AG04450 (cell line): Measurements from ENCODE around the gene ADAM12. TPM values are rescaled to one million over a fixed set of nuclear protein-coding genes. Genes with fewer than 3 reads are reported as not detected.

ENCODE experiments used
- CTCF ChIA-PET: fragments of 300-600, 350-600 bp; formaldehyde crosslinking; extraction: SDS; loops from one replicate; lab custom pipeline; 2022; ENCODE audit warnings: antibody characterized with exemption, inconsistent platforms; lab: Charles Lee
- POLR2A ChIA-PET: fragments of 350-600 bp; formaldehyde crosslinking; extraction: SDS; loops from one replicate; lab custom pipeline; 2021; ENCODE audit warnings: antibody characterized with exemption, inconsistent platforms; lab: Yijun Ruan, JAX
- DNase-seq: peaks from one replicate; pipeline ENCODE4 v3.0.0-alpha.2; 2011; ENCODE audit warnings: low read depth, low spot score
- H3K27ac ChIP-seq: one replicate; pipeline ENCODE4 v1.5.1; 2012; ENCODE audit warnings: low read depth, low read length, control low read depth
- H3K27me3 ChIP-seq: one replicate; pipeline ENCODE4 v1.6.0; 2012; ENCODE audit warnings: low read length; ENCODE audit not compliant: control insufficient read depth, insufficient read depth
- H3K4me3 ChIP-seq: 2 replicates; pipeline ENCODE4 v1.5.1; 2011; ENCODE audit warnings: mild to moderate bottlenecking, low read depth, low read length, control low read depth
- H3K9me3 ChIP-seq: 2 replicates; pipeline ENCODE4 v1.5.1; 2012; ENCODE audit warnings: low read length; ENCODE audit not compliant: control insufficient read depth, insufficient read depth
- CTCF ChIP-seq: IDR thresholded peaks from 2 replicates; pipeline ENCODE4 v1.5.1; 2011; ENCODE audit warnings: low read depth, low read length, control low read depth, inconsistent platforms
- polyA plus RNA-seq: library from polyadenylated mRNA; depleted of rRNA; stranded (reverse); fragments of >200 nt; gene quantifications from 2 replicates; pipeline ENCODE4 v1.2.3, GENCODE V29; 2011

ADAM12 gene
- polyA plus RNA-seq, 1 experiment: 8.0 TPM

- no peak overlapping the region for H3K4me3 ChIP-seq
- no peak for TF ChIP-seq CTCF
- CTCF ChIA-PET: no interaction called here
- no peak for DNase-seq
- POLR2A ChIA-PET: no interaction called here
- no peaks in the 10 kb centered on the region for H3K27me3 ChIP-seq
- H3K9me3 ChIP-seq: no peaks in the 10 kb centered on the region
- H3K27ac ChIP-seq: no peak overlapping the region
Observed at GRCh38 chr10:126109893-126110292, 278.4 kb downstream of the ADAM12 start.

GRCh38 chr10:126108693-126109092, 279.6 kb downstream of the ADAM12 start:
- no peak overlapping the region for H3K4me3 ChIP-seq
- no peak for TF ChIP-seq CTCF
- H3K27me3 ChIP-seq: no peaks in the 10 kb centered on the region
- no peaks in the 10 kb centered on the region for H3K9me3 ChIP-seq
- POLR2A ChIA-PET: no interaction called here
- H3K27ac ChIP-seq: no peak overlapping the region
- CTCF ChIA-PET: interaction anchor here (0.5 to 0.9 kb wide), 2 partner anchors 251 to 395 kb away, joined by 3 to 4 read pairs; no protein-coding TSS in a partner anchor
- no peak for DNase-seq

- CTCF ChIA-PET: no interaction called here
Observed at GRCh38 chr10:126104767-126105166, 283.5 kb downstream of the ADAM12 start.

GRCh38 chr10:126102636-126103035, 285.6 kb downstream of the ADAM12 start:
- Histone ChIP-seq H3K4me3 (no peak overlapping the region), H3K27ac (no peak overlapping the region), H3K27me3 (no peaks in the 10 kb centered on the region), H3K9me3 (no peaks in the 10 kb centered on the region)
- CTCF ChIA-PET: no interaction called here
- DNase-seq: no peak
- TF ChIP-seq CTCF: no peak
- POLR2A ChIA-PET: no interaction called here

More at GRCh38 chr10:126104767-126105166, 283.5 kb downstream of the ADAM12 start:
- no peak for TF ChIP-seq CTCF
- Histone ChIP-seq H3K4me3 (no peak overlapping the region), H3K9me3 (no peaks in the 10 kb centered on the region), H3K27ac (no peak overlapping the region), H3K27me3 (no peaks in the 10 kb centered on the region)
- POLR2A ChIA-PET: no interaction called here
- no peak for DNase-seq

- Histone ChIP-seq H3K9me3 (no peaks in the 10 kb centered on the region), H3K27ac (no peak overlapping the region), H3K4me3 (no peak overlapping the region), H3K27me3 (no peaks in the 10 kb centered on the region)
- CTCF ChIA-PET: interaction anchor here (1.2 kb wide), 1 partner anchor 285 kb away, joined by 3 read pairs; no protein-coding TSS in a partner anchor
- no peak for TF ChIP-seq CTCF
- POLR2A ChIA-PET: no interaction called here
- DNase-seq: no peak
Observed at GRCh38 chr10:126101736-126102135, 286.5 kb downstream of the ADAM12 start.
